OCI-LY3 (cell line): ENCODE data around the gene TMEM176A.

Experiments used
- CTCF ChIP-seq: fragments of 200-600, 300-600 bp; sonication (generic); IDR thresholded peaks from 2 replicates; pipeline ENCODE4 v1.5.1; 2014; ENCODE audit warnings: antibody characterized with exemption, low read length, low read depth
- EZH2phosphoT487 ChIP-seq: fragments of 200-600 bp; shearing (Covaris generic); IDR thresholded peaks from 2 replicates; pipeline ENCODE4 v1.6.1; 2018; ENCODE audit warnings: antibody characterized with exemption, mixed run types, low read depth

DNA sequence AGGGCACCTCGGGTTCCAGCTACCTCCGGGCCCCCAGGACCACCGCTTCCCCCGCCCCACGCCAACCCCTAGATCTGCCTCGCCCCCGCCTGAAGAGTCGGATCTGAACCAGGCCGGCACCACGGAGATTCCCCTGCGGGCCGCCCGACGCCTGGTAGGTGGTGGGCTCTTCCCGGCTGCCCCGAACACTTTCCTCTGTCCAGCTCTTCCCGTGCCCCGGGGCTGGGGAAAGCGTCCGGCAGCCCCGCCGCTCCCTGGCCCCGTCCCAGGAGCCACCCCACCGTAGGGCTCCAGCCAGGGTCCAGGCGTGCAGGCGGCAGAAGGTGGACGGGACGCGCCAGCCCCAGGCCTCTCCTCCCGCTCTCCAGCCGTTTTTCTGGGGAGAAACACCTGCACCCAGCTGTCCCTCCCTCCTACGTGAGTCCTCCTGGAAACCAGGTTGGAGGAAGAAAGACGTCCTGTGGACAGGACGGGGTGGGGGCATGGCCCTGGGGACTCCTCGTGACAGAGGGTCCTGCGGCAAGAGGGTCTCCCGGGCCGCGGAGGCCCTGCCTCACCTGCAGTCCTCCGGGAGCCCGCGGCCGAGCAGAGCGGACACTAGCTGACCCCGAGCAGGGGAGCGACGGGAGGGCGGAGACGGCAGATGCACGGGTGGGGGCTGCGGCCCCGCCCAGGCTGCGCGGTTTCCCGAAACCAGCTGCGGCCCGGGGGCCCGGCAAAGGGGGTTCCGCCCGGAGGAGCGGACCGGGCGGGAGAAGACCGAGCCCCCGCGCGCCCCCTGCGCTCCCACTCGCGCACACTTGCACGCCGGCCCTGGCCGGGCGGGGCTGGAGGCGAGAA, 608 bp upstream of the TMEM176A start, which contains the start of gene TMEM176B:
- TF ChIP-seq CTCF: no peak
- TF ChIP-seq EZH2phosphoT487: no peak
